ENCODE results near the gene CCDC179. TPM values are rescaled to one million over a fixed set of nuclear protein-coding genes. Genes with fewer than 3 reads are reported as not detected.

CCDC179 gene
- total and polyA plus RNA-seq, 10 of the 15 experiments (the other 5 are each of a cell fraction or from before 2014, with no cell fraction given), result 0.16 TPM; not detected in 9

- TF ChIP-seq ASH2L (IDR thresholded peaks at IDR 0.05; ENCODE audit: borderline replicate concordance, low read depth) (no peak), MYB (IDR thresholded peaks at IDR 0.05; ENCODE audit: borderline replicate concordance, low read depth, low read length) (no peak), CUX1 (IDR thresholded peaks at IDR 0.05; ENCODE audit: insufficient replicate concordance, low read depth, low read length) (no peak), TARDBP (IDR thresholded peaks at IDR 0.05; ENCODE audit: borderline replicate concordance) (no peak), NR2F1 (conservative IDR thresholded peaks at IDR 0.05) (no peak), FOXM1 (IDR thresholded peaks at IDR 0.05; ENCODE audit: low read depth, low read length) (peak; percentile 77), ZNF592 (IDR thresholded peaks at IDR 0.05) (no peak), ZBTB4 (CRISPR knock-in tag; IDR thresholded peaks at IDR 0.05) (no peak), EP300 (IDR thresholded peaks at IDR 0.05; ENCODE audit: borderline replicate concordance in 1 of 2, control insufficient read depth in 1 of 2, low read depth in 2 of 2, low read length in 2 of 2) (no peak), PAX5 (IDR thresholded peaks at IDR 0.05; ENCODE audit: borderline replicate concordance, low read depth, low read length) (no peak), EGR1 (IDR thresholded peaks at IDR 0.05; ENCODE audit: borderline replicate concordance in 1 of 2, low read depth in 2 of 2, low read length in 2 of 2) (no peak), DPF2 (IDR thresholded peaks at IDR 0.05) (peak; percentile 44; the same call in 1 of the 2 replicates), E4F1 (IDR thresholded peaks at IDR 0.05; ENCODE audit: borderline replicate concordance, partially characterized antibody) (no peak)
Observed at GRCh38 chr11:22807855-22808570, 52.3 kb downstream of the CCDC179 start (continued).
